ENCODE measurements around the gene COL25A1.

DNA sequence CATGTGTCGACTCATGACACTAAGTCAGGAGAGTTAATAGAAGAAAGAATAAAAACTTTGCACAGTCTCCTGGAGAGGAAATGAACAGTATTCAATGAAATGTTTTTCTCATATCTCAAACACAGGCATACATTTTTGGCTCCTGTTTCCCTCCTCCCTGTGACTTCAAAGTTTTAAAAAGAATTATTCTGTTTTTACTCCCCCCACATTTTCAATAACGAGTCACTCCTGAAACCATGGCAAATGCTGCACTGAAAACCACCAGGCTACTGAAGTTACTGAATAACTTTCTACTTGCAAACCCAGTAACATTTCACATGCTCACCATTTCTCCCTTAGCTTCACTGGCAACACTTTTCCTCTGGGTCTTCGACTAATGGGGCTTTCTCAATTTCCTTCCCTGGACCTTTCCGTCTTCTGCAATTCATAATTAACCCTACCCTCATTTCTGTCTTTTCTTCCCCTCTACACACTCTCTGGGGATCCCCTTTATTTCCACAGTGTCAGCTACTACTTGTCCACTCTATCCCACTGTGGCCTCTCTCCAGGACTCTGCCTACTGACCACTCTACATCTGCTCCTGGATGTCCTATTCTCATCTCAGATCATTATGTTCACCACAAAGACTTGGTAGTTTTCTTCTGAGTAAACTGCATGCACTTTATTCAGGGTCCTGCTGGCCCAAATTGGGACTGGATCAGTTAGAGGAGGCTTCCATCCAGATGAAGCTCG is 313.8 kb downstream of the COL25A1 start:
- TF ChIP-seq, protein P1, sequence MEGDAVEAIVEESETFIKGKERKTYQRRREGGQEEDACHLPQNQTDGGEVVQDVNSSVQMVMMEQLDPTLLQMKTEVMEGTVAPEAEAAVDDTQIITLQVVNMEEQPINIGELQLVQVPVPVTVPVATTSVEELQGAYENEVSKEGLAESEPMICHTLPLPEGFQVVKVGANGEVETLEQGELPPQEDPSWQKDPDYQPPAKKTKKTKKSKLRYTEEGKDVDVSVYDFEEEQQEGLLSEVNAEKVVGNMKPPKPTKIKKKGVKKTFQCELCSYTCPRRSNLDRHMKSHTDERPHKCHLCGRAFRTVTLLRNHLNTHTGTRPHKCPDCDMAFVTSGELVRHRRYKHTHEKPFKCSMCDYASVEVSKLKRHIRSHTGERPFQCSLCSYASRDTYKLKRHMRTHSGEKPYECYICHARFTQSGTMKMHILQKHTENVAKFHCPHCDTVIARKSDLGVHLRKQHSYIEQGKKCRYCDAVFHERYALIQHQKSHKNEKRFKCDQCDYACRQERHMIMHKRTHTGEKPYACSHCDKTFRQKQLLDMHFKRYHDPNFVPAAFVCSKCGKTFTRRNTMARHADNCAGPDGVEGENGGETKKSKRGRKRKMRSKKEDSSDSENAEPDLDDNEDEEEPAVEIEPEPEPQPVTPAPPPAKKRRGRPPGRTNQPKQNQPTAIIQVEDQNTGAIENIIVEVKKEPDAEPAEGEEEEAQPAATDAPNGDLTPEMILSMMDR (conservative IDR thresholded peaks at IDR 0.05; ENCODE audit: low read depth, low read length) = no peak
- no peak for TF ChIP-seq EZH2 (IDR thresholded peaks at IDR 0.05; ENCODE audit: borderline replicate concordance, low read depth, low read length, poor library complexity, severe bottlenecking)
